ENCODE data around the gene OR51F2. TPM values are rescaled to one million over a fixed set of nuclear protein-coding genes. Genes with fewer than 3 reads are reported as not detected.
"Not testable (repeated sequence)": the region's sequence is repeated elsewhere in the genome, so short reads cannot be mapped to it uniquely, and the experiment has no call there.

The OR51F2 gene, protein sequence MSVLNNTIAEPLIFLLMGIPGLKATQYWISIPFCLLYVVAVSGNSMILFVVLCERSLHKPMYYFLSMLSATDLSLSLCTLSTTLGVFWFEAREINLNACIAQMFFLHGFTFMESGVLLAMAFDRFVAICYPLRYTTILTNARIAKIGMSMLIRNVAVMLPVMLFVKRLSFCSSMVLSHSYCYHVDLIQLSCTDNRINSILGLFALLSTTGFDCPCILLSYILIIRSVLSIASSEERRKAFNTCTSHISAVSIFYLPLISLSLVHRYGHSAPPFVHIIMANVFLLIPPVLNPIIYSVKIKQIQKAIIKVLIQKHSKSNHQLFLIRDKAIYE
- total RNA-seq (not detected), total RNA-seq (0 reads per million in 29 experiments)
- total RNA-seq (2013), result not detected

GRCh38 chr11:4821021-4821420 is at the start of gene OR51F2:
TSS of gene OR51F2 (plus strand) at chr11:4821321. CDS start at chr11:4821422, 101 bp downstream.
- Histone ChIP-seq H3K9me3 (no peaks in the 10 kb centered on the region), H3K4me1 (ENCODE audit: control insufficient read depth in 1 of 2, extremely low read depth in 1 of 2, insufficient read depth in 2 of 2, low read length in 2 of 2) (no peaks in the 10 kb centered on the region), H3K27ac (ENCODE audit: low read length) (no peak within 1 kb of the TSS), H3K36me3 (ENCODE audit: control insufficient read depth in 2 of 2, extremely low read depth in 1 of 2, insufficient read depth in 1 of 2, low read length in 1 of 2) (no peaks in the 10 kb centered on the region), H3K27me3 (replicated peaks in 1 of 2; ENCODE audit: control insufficient read depth in 2 of 2, extremely low read depth in 1 of 2, insufficient read depth in 2 of 2, low read length in 1 of 2) (peaks cover 0 to 3% of the 10 kb centered on the region in 2 experiments), H3K4me3 (ENCODE audit: control insufficient read depth in 1 of 2, extremely low read depth in 1 of 2, low read length in 1 of 2) (no peak within 1 kb of the TSS)
- ChIA-PET CTCF (no interaction called here), POLR2A (no interaction called here)
- Mint-ChIP-seq H3K27me3 (peaks cover 0 to 23% of the 10 kb centered on the region in 2 donors), H3K9me3 (peaks cover 0 to 4% (median 0%) of the 10 kb centered on the region in 3 donors), H3K36me3 (no peaks in the 10 kb centered on the region), H3K4me3 (no peak within 1 kb of the TSS), H3K4me1 (no peaks in the 10 kb centered on the region), H3K27ac (no peak within 1 kb of the TSS)
- ATAC-seq (replicated peaks in 1 of 4) (no peak), DNase-seq (no peak)
- WGBS (ENCODE audit: insufficient coverage), result no CpG with 5 or more reads among the region's 1 CpG

- no peak overlapping the region for H3K27ac Mint-ChIP-seq
- no peak overlapping the region for H3K4me3 Mint-ChIP-seq
- no CpG with 5 or more reads among the region's 1 CpG for WGBS (ENCODE audit: insufficient coverage)
- peaks cover 7 to 19% of the 10 kb centered on the region in 2 donors for H3K27me3 Mint-ChIP-seq
- ChIA-PET POLR2A (no interaction called here), CTCF (no interaction called here)
- Histone ChIP-seq H3K4me3 (ENCODE audit: control insufficient read depth in 1 of 2, extremely low read depth in 1 of 2, low read length in 1 of 2) (no peak overlapping the region), H3K4me1 (ENCODE audit: control insufficient read depth in 1 of 2, extremely low read depth in 1 of 2, insufficient read depth in 2 of 2, low read length in 2 of 2) (no peaks in the 10 kb centered on the region), H3K36me3 (ENCODE audit: control insufficient read depth in 2 of 2, extremely low read depth in 1 of 2, insufficient read depth in 1 of 2, low read length in 1 of 2) (no peaks in the 10 kb centered on the region), H3K27ac (ENCODE audit: low read length) (no peak overlapping the region), H3K27me3 (replicated peaks in 1 of 2; ENCODE audit: control insufficient read depth in 2 of 2, extremely low read depth in 1 of 2, insufficient read depth in 2 of 2, low read length in 1 of 2) (peaks cover 0 to 4% of the 10 kb centered on the region in 2 experiments), H3K9me3 (no peaks in the 10 kb centered on the region)
- no peaks in the 10 kb centered on the region for H3K4me1 Mint-ChIP-seq
- H3K9me3 Mint-ChIP-seq, result peaks cover 6 to 16% (median 9%) of the 10 kb centered on the region in 3 donors
- no peaks in the 10 kb centered on the region for H3K36me3 Mint-ChIP-seq
- DNase-seq (no peak), ATAC-seq (replicated peaks in 1 of 4) (no peak)
These were observed 38.7 kb upstream of the OR51F2 start for GRCh38 chr11:4782454-4782853.

- H3K9me3 Mint-ChIP-seq, result peaks cover 0 to 3% (median 0%) of the 10 kb centered on the region in 3 donors
- no peak overlapping the region for H3K4me3 Mint-ChIP-seq
- H3K4me3 ChIP-seq (ENCODE audit: control insufficient read depth in 1 of 2, extremely low read depth in 1 of 2, low read length in 1 of 2), result no peak overlapping the region
- H3K4me1 ChIP-seq (ENCODE audit: control insufficient read depth in 1 of 2, extremely low read depth in 1 of 2, insufficient read depth in 2 of 2, low read length in 2 of 2), result no peaks in the 10 kb centered on the region
- peaks cover 5 to 11% of the 10 kb centered on the region in 2 donors for H3K27me3 Mint-ChIP-seq
- DNase-seq (no peak), ATAC-seq (replicated peaks in 1 of 4) (no peak)
- no peaks in the 10 kb centered on the region for H3K9me3 ChIP-seq
- ChIA-PET POLR2A (no interaction called here), CTCF (no interaction called here)
- 43% methylated on average over 1 of the region's 2 CpGs for WGBS (ENCODE audit: insufficient coverage)
- no peak overlapping the region for H3K27ac ChIP-seq (ENCODE audit: low read length)
- no peak overlapping the region for H3K27ac Mint-ChIP-seq
- peaks cover 0 to 5% of the 10 kb centered on the region in 2 experiments for H3K27me3 ChIP-seq (replicated peaks in 1 of 2; ENCODE audit: control insufficient read depth in 2 of 2, extremely low read depth in 1 of 2, insufficient read depth in 2 of 2, low read length in 1 of 2)
- H3K4me1 Mint-ChIP-seq, result no peaks in the 10 kb centered on the region
- H3K36me3 Mint-ChIP-seq, result no peaks in the 10 kb centered on the region
- no peaks in the 10 kb centered on the region for H3K36me3 ChIP-seq (ENCODE audit: control insufficient read depth in 2 of 2, extremely low read depth in 1 of 2, insufficient read depth in 1 of 2, low read length in 1 of 2)
These were observed 23.9 kb upstream of the OR51F2 start for GRCh38 chr11:4797206-4797605.

- Histone ChIP-seq H3K27ac (ENCODE audit: low read length) (no peak overlapping the region), H3K27me3 (replicated peaks in 1 of 2; ENCODE audit: control insufficient read depth in 2 of 2, extremely low read depth in 1 of 2, insufficient read depth in 2 of 2, low read length in 1 of 2) (peaks cover 0 to 5% of the 10 kb centered on the region in 2 experiments), H3K4me3 (ENCODE audit: control insufficient read depth in 1 of 2, extremely low read depth in 1 of 2, low read length in 1 of 2) (no peak overlapping the region), H3K36me3 (ENCODE audit: control insufficient read depth in 2 of 2, extremely low read depth in 1 of 2, insufficient read depth in 1 of 2, low read length in 1 of 2) (no peaks in the 10 kb centered on the region), H3K9me3 (no peaks in the 10 kb centered on the region), H3K4me1 (ENCODE audit: control insufficient read depth in 1 of 2, extremely low read depth in 1 of 2, insufficient read depth in 2 of 2, low read length in 2 of 2) (no peaks in the 10 kb centered on the region)
- no peaks in the 10 kb centered on the region for H3K4me1 Mint-ChIP-seq
- peaks cover 0 to 5% (median 0%) of the 10 kb centered on the region in 3 donors for H3K9me3 Mint-ChIP-seq
- H3K36me3 Mint-ChIP-seq, result no peaks in the 10 kb centered on the region
- no peak overlapping the region for H3K4me3 Mint-ChIP-seq
- DNase-seq, result no peak
- ChIA-PET POLR2A (no interaction called here), CTCF (no interaction called here)
- no peak overlapping the region for H3K27ac Mint-ChIP-seq
- peaks cover 2 to 6% of the 10 kb centered on the region in 2 donors for H3K27me3 Mint-ChIP-seq
- WGBS (ENCODE audit: insufficient coverage), result 63% methylated on average over 3 of the region's 6 CpGs
- no peak for ATAC-seq (replicated peaks in 1 of 4)
These were observed 22.5 kb upstream of the OR51F2 start for GRCh38 chr11:4798427-4799183.

DNA sequence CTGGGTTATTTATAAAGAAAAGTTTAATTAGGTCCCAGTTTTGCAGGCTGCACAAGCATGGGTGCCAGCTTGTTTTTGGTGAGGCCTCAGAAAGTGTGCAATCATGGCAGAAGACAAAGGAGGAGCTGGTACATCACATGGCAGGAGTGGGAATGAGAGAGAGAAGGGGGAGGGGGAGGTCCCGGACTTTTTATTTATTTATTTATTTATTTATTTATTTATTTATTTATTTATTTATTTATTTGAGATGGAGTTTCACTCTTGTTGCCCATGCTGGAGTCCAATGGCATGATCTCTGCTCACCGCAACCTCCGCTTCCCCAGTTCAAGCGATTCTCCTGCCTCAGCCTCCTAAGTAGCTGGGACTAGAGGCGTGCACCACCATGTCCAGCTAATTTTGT is 19.8 kb upstream of the OR51F2 start:
- H3K4me3 Mint-ChIP-seq, result not testable (repeated sequence)

GRCh38 chr11:4804280-4804679 is 16.8 kb upstream of the OR51F2 start, which contains the start of gene OR52R1:
TSS of gene OR52R1 (minus strand) at chr11:4804380. CDS start at chr11:4804380, 0 bp downstream.
- Mint-ChIP-seq H3K27ac (no peak within 1 kb of the TSS), H3K4me3 (no peak within 1 kb of the TSS), H3K9me3 (peaks cover 0 to 10% (median 0%) of the 10 kb centered on the region in 3 donors), H3K36me3 (no peaks in the 10 kb centered on the region), H3K4me1 (no peaks in the 10 kb centered on the region), H3K27me3 (peaks cover 0 to 8% of the 10 kb centered on the region in 2 donors)
- Histone ChIP-seq H3K4me3 (ENCODE audit: control insufficient read depth in 1 of 2, extremely low read depth in 1 of 2, low read length in 1 of 2) (no peak within 1 kb of the TSS), H3K27me3 (replicated peaks in 1 of 2; ENCODE audit: control insufficient read depth in 2 of 2, extremely low read depth in 1 of 2, insufficient read depth in 2 of 2, low read length in 1 of 2) (peaks cover 0 to 5% of the 10 kb centered on the region in 2 experiments), H3K9me3 (no peaks in the 10 kb centered on the region), H3K4me1 (ENCODE audit: control insufficient read depth in 1 of 2, extremely low read depth in 1 of 2, insufficient read depth in 2 of 2, low read length in 2 of 2) (no peaks in the 10 kb centered on the region), H3K36me3 (ENCODE audit: control insufficient read depth in 2 of 2, extremely low read depth in 1 of 2, insufficient read depth in 1 of 2, low read length in 1 of 2) (no peaks in the 10 kb centered on the region), H3K27ac (ENCODE audit: low read length) (no peak within 1 kb of the TSS)
- WGBS (ENCODE audit: insufficient coverage), result no CpG with 5 or more reads among the region's 3 CpGs
- DNase-seq, result no peak
- ATAC-seq (replicated peaks in 1 of 4), result no peak
- CTCF ChIA-PET, result no interaction called here
- POLR2A ChIA-PET, result no interaction called here

More for the DNA sequence above, 19.8 kb upstream of the OR51F2 start:
- H3K4me1 ChIP-seq (ENCODE audit: control insufficient read depth in 1 of 2, extremely low read depth in 1 of 2, insufficient read depth in 2 of 2, low read length in 2 of 2); H3K27ac ChIP-seq (ENCODE audit: low read length); ATAC-seq (replicated peaks in 1 of 4); H3K9me3 Mint-ChIP-seq; H3K27me3 ChIP-seq (replicated peaks in 1 of 2; ENCODE audit: control insufficient read depth in 2 of 2, extremely low read depth in 1 of 2, insufficient read depth in 2 of 2, low read length in 1 of 2); CTCF ChIA-PET; H3K9me3 ChIP-seq; H3K36me3 Mint-ChIP-seq; H3K27ac Mint-ChIP-seq; DNase-seq; H3K4me3 ChIP-seq (ENCODE audit: control insufficient read depth in 1 of 2, extremely low read depth in 1 of 2, low read length in 1 of 2); POLR2A ChIA-PET; H3K36me3 ChIP-seq (ENCODE audit: control insufficient read depth in 2 of 2, extremely low read depth in 1 of 2, insufficient read depth in 1 of 2, low read length in 1 of 2); H3K4me1 Mint-ChIP-seq: not testable (repeated sequence)
- 88% methylated on average over 3 of the region's 5 CpGs for WGBS (ENCODE audit: insufficient coverage)
- peaks cover 0 to 10% of the 10 kb centered on the region in 2 donors for H3K27me3 Mint-ChIP-seq
